GM12874 (cell line): ENCODE measurements around the gene STX8.

Experiments used
- TF ChIP-seq, protein P1 (sequence below): IDR thresholded peaks from 2 replicates; pipeline ENCODE4 v1.5.1; 2011; ENCODE audit warnings: low read depth, mild to moderate bottlenecking, control low read depth, low read length, moderate library complexity; ENCODE audit not compliant: insufficient read depth

STX8 gene

DNA sequence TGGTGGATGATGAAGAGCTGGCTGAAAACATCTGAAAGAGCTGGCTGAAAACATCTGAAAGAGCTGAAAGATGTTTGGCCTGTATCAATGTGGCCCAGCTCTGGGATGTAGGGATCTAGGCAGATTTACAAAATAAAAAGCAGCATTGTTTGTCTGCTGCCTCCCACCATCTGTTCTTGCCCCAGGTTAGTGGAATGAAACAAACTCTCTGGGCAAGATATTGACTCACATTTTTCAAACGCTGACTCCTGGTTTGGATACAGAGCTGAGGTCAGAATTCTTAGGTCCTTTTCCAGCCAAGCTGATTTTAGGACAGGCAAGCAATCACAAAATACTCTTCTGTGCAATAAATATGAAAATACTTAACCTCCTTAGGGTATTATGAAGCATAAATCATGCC, 139.0 kb downstream of the STX8 start:
- TF ChIP-seq, protein P1, sequence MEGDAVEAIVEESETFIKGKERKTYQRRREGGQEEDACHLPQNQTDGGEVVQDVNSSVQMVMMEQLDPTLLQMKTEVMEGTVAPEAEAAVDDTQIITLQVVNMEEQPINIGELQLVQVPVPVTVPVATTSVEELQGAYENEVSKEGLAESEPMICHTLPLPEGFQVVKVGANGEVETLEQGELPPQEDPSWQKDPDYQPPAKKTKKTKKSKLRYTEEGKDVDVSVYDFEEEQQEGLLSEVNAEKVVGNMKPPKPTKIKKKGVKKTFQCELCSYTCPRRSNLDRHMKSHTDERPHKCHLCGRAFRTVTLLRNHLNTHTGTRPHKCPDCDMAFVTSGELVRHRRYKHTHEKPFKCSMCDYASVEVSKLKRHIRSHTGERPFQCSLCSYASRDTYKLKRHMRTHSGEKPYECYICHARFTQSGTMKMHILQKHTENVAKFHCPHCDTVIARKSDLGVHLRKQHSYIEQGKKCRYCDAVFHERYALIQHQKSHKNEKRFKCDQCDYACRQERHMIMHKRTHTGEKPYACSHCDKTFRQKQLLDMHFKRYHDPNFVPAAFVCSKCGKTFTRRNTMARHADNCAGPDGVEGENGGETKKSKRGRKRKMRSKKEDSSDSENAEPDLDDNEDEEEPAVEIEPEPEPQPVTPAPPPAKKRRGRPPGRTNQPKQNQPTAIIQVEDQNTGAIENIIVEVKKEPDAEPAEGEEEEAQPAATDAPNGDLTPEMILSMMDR = no peak

GRCh38 chr17:9435165-9435564, 140.5 kb downstream of the STX8 start:
- TF ChIP-seq, protein P1 = no peak

DNA sequence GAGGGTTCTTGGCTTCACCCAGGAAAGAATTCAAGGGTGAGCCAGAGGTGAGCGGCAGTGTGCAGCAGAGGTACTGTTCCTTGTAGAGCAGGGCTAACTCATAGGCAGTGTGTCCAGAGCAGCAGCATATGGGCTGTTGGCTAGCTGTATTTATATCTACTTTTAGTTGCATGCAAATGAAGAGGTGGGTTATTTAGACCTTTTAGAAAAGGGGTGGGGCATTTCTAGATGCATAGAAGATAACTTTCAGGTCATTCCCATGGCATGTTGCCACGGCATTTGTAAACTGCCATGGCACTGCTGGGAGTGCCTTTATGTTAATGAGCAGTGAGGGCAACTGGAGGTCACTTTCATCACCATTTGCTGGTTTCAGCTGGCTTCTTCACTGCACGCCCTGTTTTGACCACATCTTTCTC, 141.0 kb downstream of the STX8 start:
- TF ChIP-seq, protein P1 = no peak

DNA sequence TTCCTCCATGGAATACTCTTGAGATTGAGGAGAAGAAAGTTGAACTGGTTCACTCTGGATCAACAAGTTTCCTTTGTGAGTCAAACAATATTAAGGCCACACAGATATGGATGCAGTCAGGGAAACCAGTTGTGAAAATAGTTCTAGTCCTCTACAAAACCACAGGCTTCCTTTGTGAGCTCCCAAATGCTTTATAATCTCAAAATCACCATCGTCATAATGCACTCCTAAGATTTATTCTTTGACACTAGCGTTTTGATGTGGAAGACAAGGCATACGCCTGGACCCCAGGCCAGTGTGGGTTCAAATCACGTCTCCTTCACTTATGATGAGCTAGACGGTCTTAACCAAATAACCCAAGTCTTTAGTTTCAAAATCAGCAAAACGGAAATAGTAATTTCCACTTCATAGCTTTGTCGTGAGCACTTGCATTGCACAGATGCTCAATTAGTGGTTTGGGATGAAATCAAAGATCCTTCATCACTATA, 142.6 kb downstream of the STX8 start:
- TF ChIP-seq, protein P1 = no peak

DNA sequence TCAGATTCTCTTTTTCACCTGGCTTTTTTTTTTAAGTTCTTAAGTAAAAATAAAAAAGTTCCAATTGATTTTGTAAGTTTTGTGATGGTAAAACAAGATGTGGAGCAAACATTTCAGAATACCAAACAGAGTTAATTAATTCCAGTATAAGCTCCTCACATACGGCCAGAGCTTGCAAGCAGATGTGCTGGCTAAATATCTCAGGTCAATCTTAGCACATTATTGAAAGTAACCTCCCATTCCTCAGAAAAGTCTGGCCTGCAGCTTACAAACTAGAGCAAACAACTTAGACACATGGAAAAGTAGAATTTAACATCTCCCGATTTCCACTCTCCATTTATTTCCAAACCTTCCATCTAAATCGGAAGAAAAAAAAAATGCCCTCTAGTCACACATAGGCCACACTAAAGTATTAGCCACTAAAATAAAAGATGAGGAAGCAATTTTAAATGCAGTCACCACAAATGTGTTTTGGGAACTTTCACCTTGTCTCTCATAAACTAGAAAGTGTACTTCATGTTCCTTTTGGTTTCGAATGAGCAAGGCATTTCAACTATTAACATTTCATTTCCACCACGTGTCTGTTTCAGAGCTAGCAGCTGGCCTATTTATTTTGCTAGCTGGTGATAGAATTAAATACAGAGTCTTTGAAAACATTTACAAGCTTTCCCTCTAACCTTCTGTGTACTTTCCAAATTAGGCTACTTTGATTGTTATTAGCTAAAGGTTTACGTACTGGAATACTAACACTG, 143.3 kb downstream of the STX8 start:
- TF ChIP-seq, protein P1 = no peak

DNA sequence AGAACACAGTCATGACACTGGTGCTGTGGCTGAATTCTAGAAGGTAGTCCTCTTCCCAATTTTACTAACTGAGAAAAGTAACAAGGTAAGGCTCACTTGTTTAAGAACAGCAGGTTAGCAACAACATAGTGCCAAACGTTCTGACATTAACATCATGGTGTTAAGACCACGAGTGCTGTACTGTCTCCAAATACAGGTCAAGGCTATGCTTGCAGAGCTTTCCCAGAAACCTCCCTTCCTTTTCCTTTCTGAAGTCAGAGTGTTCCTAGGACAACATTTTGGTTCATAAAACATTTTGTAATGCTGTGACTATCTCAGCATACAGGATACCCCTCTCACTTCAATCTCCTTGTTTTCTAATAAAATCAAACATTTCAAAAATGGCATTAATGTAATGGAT, 144.0 kb downstream of the STX8 start:
- TF ChIP-seq, protein P1 = no peak

- TF ChIP-seq, protein P1 = no peak
Measured at GRCh38 chr17:9427465-9428315, 147.9 kb downstream of the STX8 start.
